ENCODE results near the gene GEMIN5.
"Not testable (repeated sequence)": the region's sequence is repeated elsewhere in the genome, so short reads cannot be mapped to it uniquely, and the experiment has no call there.

Gene GEMIN5

GRCh38 chr5:154943527-154943926 is 5.5 kb upstream of the GEMIN5 start:
- DNase-seq, result no peak

GRCh38 chr5:154940772-154941620 is 3.0 kb upstream of the GEMIN5 start, which contains the start of gene MRPL22:
TSS of gene MRPL22 (plus strand) at chr5:154941073. CDS start at chr5:154941111, 38 bp downstream.
- peak; percentile 72 for DNase-seq

- DNase-seq, result no peak
Observed at GRCh38 chr5:154940375-154940771, 2.4 kb upstream of the GEMIN5 start.

GRCh38 chr5:154939387-154939786 is 1.4 kb upstream of the GEMIN5 start:
- not testable (repeated sequence) for DNase-seq

- no peak for DNase-seq
Observed at GRCh38 chr5:154937186-154937717, 759 bp downstream of the GEMIN5 start.

- DNase-seq, result no peak
Observed at GRCh38 chr5:154934881-154935280, 3.1 kb downstream of the GEMIN5 start.

GRCh38 chr5:154933537-154933936 is 4.5 kb downstream of the GEMIN5 start:
- DNase-seq, result no peak

GRCh38 chr5:154923441-154924430 is 14.3 kb downstream of the GEMIN5 start:
- no peak for DNase-seq

- DNase-seq, result no peak
Observed at GRCh38 chr5:154917757-154918156, 20.3 kb downstream of the GEMIN5 start.

GRCh38 chr5:154916874-154917273 is 21.1 kb downstream of the GEMIN5 start:
- no peak for DNase-seq

GRCh38 chr5:154905601-154906000 is 32.4 kb downstream of the GEMIN5 start:
- DNase-seq, result not testable (repeated sequence)

- no peak for DNase-seq
Observed at GRCh38 chr5:154901913-154902312, 36.1 kb downstream of the GEMIN5 start.

- DNase-seq, result no peak
Observed at GRCh38 chr5:154901276-154901675, 36.7 kb downstream of the GEMIN5 start.

- no peak for DNase-seq
Observed at GRCh38 chr5:154900066-154900465, 37.9 kb downstream of the GEMIN5 start.

- DNase-seq, result no peak
Observed at GRCh38 chr5:154899151-154899816, 38.7 kb downstream of the GEMIN5 start.

- DNase-seq, result no peak
Observed at GRCh38 chr5:154898210-154898609, 39.8 kb downstream of the GEMIN5 start.

- no peak for DNase-seq
Observed at GRCh38 chr5:154896562-154897165, 41.3 kb downstream of the GEMIN5 start.

GRCh38 chr5:154895606-154896561 is 42.1 kb downstream of the GEMIN5 start:
- DNase-seq, result no peak

GRCh38 chr5:154893381-154893780 is 44.6 kb downstream of the GEMIN5 start:
- no peak for DNase-seq

- no peak for DNase-seq
Observed at GRCh38 chr5:154892369-154892771, 45.6 kb downstream of the GEMIN5 start.

GRCh38 chr5:154885439-154885838 is 52.6 kb downstream of the GEMIN5 start:
- no peak for DNase-seq

Measured in amniotic stem cell (primary cell).